MM.1S (cell line): Measurements from ENCODE around the gene C16orf82.

Experiments
- CTCF ChIP-seq: fragments of 300-600 bp; sonication (generic); IDR thresholded peaks from 2 replicates; pipeline ENCODE4 v1.5.1; 2016; ENCODE audit warnings: antibody characterized with exemption, low read length, mixed read lengths
- EZH2 ChIP-seq: fragments of 300-600 bp; sonication (generic); optimal IDR thresholded peaks from 2 replicates; pipeline ENCODE3; 2017; ENCODE audit warnings: low read depth, mild to moderate bottlenecking, antibody characterized with exemption, low read length, mixed read lengths

DNA sequence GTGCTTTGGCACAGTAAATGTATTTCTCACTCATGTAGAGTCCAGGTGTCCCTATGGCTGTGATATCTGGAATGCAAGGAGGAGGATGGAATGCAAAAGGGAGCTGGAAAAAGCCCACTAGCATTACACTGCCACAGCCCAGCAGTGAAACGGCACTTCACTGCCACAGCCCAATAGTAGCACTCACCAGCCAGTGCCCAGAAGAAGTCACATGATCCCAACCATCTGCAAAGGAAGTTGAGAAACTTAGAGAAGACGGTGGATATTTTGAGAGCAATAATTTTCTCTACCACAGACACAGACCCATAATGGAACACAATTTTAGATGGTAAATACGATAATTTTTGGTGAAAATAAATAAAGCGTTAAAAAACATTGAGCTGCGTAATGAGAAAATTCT lies 51.8 kb downstream of the C16orf82 start:
- TF ChIP-seq CTCF: no peak
- TF ChIP-seq EZH2: no peak
